22Rv1 (cell line): ENCODE measurements around the gene SENP6.

Experiments
- CTCF ChIP-seq: fragments of 450-650 bp; IDR thresholded peaks from 2 replicates; pipeline ENCODE4 v1.5.1; 2017; ENCODE audit warnings: mild to moderate bottlenecking
- ZFX ChIP-seq: fragments of 450-650 bp; IDR thresholded peaks from 2 replicates; pipeline ENCODE4 v1.6.1; 2017; ENCODE audit warnings: antibody characterized with exemption, borderline replicate concordance

DNA sequence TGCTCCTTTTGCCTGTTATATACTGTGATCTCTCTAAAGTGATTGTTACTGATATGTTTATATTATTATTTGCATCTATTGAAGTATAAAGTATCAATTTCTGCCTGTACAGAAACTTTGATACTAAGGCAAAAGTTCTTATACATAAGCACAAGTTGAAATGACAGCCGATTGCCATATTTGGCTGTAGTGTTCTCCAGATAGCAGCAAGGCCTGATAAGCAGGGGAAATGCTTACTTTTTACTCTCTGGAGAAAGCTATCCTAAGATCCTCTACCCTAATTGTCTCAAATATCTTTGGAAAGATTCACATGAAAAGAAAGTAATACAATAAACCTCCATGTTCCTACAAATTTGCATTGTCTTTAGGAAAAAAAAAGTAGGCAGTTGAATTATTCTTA is 31.4 kb downstream of the SENP6 start:
- TF ChIP-seq CTCF, result no peak
- no peak for TF ChIP-seq ZFX
